Loucy (cell line): ENCODE data around the gene C19orf25.

Source experiments
- H2AFZ ChIP-seq: fragments of 200-600 bp; sonication (generic); 2 replicates; pipeline ENCODE4 v1.6.0; 2016; ENCODE audit warnings: antibody characterized with exemption, mild to moderate bottlenecking, low read length, moderate library complexity
- H3F3A ChIP-seq: fragments of 200-600 bp; 2 replicates; pipeline ENCODE4 v1.6.0; 2016; ENCODE audit warnings: antibody characterized with exemption, low read depth, mild to moderate bottlenecking
- H3K27me3 ChIP-seq: fragments of 200-600 bp; sonication (generic); 2 replicates; pipeline ENCODE4 v1.6.1; 2014; ENCODE audit warnings: low read length, mild to moderate bottlenecking; ENCODE audit not compliant: insufficient read depth, poor library complexity, severe bottlenecking
- H3K36me3 ChIP-seq: fragments of 200-600 bp; sonication (generic); 2 replicates; pipeline ENCODE4 v1.6.1; 2016; ENCODE audit warnings: low read length; ENCODE audit not compliant: insufficient read depth
- H3K4me1 ChIP-seq: fragments of 200-600 bp; sonication (generic); 2 replicates; pipeline ENCODE4 v1.5.1; 2014; ENCODE audit warnings: low read length, mild to moderate bottlenecking; ENCODE audit not compliant: insufficient read depth, poor library complexity, severe bottlenecking
- H3K4me2 ChIP-seq: fragments of 200-600 bp; sonication (generic); 2 replicates; pipeline ENCODE4 v1.6.0; 2014; ENCODE audit warnings: antibody characterized with exemption, low read length, low read depth, mild to moderate bottlenecking; ENCODE audit not compliant: poor library complexity, severe bottlenecking
- H3K4me3 ChIP-seq: fragments of 200-600 bp; sonication (generic); 2 replicates; pipeline ENCODE4 v1.5.1; 2014; ENCODE audit warnings: low read length, mild to moderate bottlenecking, mixed read lengths; ENCODE audit not compliant: poor library complexity, severe bottlenecking
- H3K79me2 ChIP-seq: fragments of 200-600 bp; sonication (generic); 2 replicates; pipeline ENCODE4 v1.6.1; 2014; ENCODE audit warnings: low read length; ENCODE audit not compliant: insufficient read depth
- H3K9ac ChIP-seq: fragments of 200-600 bp; sonication (generic); 2 replicates; pipeline ENCODE4 v1.6.0; 2014; ENCODE audit warnings: mild to moderate bottlenecking, low read depth, low read length, moderate library complexity; ENCODE audit not compliant: poor library complexity, severe bottlenecking
- H3K9me2 ChIP-seq: fragments of 200-600 bp; sonication (generic); replicated peaks from 2 replicates; pipeline ENCODE4 v1.6.1; 2016; ENCODE audit warnings: low read depth, low read length, mixed read lengths
- H3K9me3 ChIP-seq: fragments of 200-600 bp; sonication (generic); 2 replicates; pipeline ENCODE4 v1.6.1; 2014; ENCODE audit warnings: mild to moderate bottlenecking, antibody characterized with exemption, low read length, low read depth; ENCODE audit not compliant: insufficient read depth
- H4K20me1 ChIP-seq: fragments of 200-600 bp; sonication (generic); 2 replicates; pipeline ENCODE4 v1.6.0; 2014; ENCODE audit warnings: antibody characterized with exemption, low read length, mild to moderate bottlenecking; ENCODE audit not compliant: insufficient read depth, poor library complexity, severe bottlenecking
- EZH2phosphoT487 ChIP-seq: fragments of 200-600 bp; IDR thresholded peaks from 2 replicates; pipeline ENCODE4 v1.6.1; 2018; ENCODE audit warnings: antibody characterized with exemption, mild to moderate bottlenecking, moderate library complexity, borderline replicate concordance
- TF ChIP-seq, protein P1 (sequence below): fragments of 200-600 bp; sonication (generic); conservative IDR thresholded peaks from 2 replicates; pipeline ENCODE4 v1.5.1; 2014; ENCODE audit warnings: mild to moderate bottlenecking, antibody characterized with exemption, low read length

Gene C19orf25

DNA sequence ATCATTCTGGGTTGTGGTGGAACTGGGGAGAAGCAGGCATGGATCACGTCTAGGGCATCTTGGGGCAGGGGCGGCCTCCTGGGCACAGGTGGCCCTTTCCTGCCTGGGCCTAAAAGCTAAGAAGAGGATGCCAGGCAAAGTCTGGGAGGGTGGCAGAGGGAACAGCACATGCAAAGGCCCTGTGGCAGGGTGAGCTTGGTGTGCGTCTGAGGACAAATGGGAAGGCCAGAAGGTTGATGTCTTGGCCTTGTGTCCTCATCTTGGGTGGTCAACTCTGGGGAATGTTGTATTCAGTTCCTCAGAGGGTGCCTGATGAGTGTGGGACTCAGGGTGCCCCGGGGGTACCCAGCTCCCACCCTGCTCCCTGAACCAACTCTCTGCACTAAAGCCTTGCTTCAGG, 39.5 kb upstream of the C19orf25 start:
- Histone ChIP-seq H3K4me1 (no peaks in the 10 kb centered on the region), H3K9me3 (no peaks in the 10 kb centered on the region), H3K9ac (no peak overlapping the region), H3K4me2 (no peak overlapping the region), H2AFZ (no peak overlapping the region), H3K79me2 (no peaks in the 10 kb centered on the region), H3K9me2 (no peaks in the 10 kb centered on the region), H3F3A (no peaks in the 10 kb centered on the region), H3K4me3 (no peak overlapping the region), H3K36me3 (no peaks in the 10 kb centered on the region), H4K20me1 (no peaks in the 10 kb centered on the region), H3K27me3 (no peaks in the 10 kb centered on the region)
- TF ChIP-seq, protein P1, sequence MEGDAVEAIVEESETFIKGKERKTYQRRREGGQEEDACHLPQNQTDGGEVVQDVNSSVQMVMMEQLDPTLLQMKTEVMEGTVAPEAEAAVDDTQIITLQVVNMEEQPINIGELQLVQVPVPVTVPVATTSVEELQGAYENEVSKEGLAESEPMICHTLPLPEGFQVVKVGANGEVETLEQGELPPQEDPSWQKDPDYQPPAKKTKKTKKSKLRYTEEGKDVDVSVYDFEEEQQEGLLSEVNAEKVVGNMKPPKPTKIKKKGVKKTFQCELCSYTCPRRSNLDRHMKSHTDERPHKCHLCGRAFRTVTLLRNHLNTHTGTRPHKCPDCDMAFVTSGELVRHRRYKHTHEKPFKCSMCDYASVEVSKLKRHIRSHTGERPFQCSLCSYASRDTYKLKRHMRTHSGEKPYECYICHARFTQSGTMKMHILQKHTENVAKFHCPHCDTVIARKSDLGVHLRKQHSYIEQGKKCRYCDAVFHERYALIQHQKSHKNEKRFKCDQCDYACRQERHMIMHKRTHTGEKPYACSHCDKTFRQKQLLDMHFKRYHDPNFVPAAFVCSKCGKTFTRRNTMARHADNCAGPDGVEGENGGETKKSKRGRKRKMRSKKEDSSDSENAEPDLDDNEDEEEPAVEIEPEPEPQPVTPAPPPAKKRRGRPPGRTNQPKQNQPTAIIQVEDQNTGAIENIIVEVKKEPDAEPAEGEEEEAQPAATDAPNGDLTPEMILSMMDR: no peak
- TF ChIP-seq EZH2phosphoT487: no peak

DNA sequence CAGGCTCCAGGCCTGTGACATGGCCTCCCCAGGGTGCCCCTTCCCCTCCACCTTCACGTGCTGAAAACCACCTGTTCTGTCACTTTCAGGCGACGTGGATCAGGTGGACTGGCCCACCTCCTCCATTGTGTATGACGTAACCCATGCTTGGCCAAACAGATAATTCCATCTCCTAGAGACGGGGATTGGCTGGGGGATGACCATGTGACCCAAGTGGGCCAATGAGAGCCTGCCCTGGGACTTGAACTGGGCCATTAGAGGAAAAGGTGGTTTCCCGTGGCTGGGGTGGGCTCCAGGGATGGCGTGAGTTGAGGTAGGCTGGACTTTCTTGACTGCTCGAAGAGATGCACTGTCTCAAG, 37.4 kb upstream of the C19orf25 start:
- no peaks in the 10 kb centered on the region for H3K4me1 ChIP-seq
- H3F3A ChIP-seq: no peaks in the 10 kb centered on the region
- H3K4me3 ChIP-seq: no peak overlapping the region
- H3K9me2 ChIP-seq: no peaks in the 10 kb centered on the region
- H3K79me2 ChIP-seq: no peaks in the 10 kb centered on the region
- H3K4me2 ChIP-seq: no peak overlapping the region
- no peaks in the 10 kb centered on the region for H4K20me1 ChIP-seq
- H3K36me3 ChIP-seq: no peaks in the 10 kb centered on the region
- no peaks in the 10 kb centered on the region for H3K27me3 ChIP-seq
- no peak overlapping the region for H3K9ac ChIP-seq
- H2AFZ ChIP-seq: no peak overlapping the region
- TF ChIP-seq, protein P1: no peak
- TF ChIP-seq EZH2phosphoT487: no peak
- H3K9me3 ChIP-seq: no peaks in the 10 kb centered on the region

DNA sequence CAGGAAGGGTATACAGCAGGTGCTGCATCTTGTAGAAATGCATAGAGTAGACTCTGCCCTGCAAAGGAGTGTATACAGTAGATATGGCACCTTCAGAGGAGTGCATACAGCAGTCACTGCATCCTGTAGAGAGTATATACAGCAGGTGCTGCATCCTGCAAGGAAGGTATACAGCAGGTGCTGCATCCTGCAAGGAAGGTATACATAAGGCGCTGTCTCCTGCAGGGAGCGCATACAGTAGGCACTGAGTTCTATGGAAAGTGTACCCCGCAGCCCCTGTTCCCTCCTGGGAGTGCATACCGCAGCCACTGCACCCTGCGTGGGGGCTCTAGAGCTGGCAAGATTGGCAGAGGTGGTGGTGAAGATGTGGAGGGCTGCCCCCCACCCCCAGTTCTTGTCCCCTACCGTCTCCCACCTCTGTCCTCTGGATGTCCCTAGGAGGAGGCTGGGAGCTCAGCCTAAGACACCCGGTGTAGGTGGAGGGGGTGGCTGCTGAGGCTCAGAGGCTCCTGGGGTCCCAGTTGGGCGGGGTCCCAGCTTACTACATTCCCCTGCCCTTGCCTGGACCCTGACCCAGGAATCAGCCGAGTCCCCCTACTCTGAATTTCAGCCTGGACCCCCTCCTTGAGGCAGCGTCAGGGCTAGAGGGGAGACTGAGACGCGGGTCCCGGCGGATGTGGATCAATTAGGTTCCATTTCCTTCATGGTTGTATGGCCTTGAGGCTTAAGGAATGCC, 36.1 kb upstream of the C19orf25 start:
- H3K9me2 ChIP-seq: no peaks in the 10 kb centered on the region
- H3K4me1 ChIP-seq: no peaks in the 10 kb centered on the region
- no peaks in the 10 kb centered on the region for H4K20me1 ChIP-seq
- H3K79me2 ChIP-seq: no peaks in the 10 kb centered on the region
- H3F3A ChIP-seq: no peaks in the 10 kb centered on the region
- H3K9ac ChIP-seq: no peak overlapping the region
- no peak overlapping the region for H2AFZ ChIP-seq
- no peaks in the 10 kb centered on the region for H3K9me3 ChIP-seq
- no peak overlapping the region for H3K4me2 ChIP-seq
- no peaks in the 10 kb centered on the region for H3K36me3 ChIP-seq
- H3K27me3 ChIP-seq: no peaks in the 10 kb centered on the region
- no peak for TF ChIP-seq EZH2phosphoT487
- TF ChIP-seq, protein P1: no peak
- H3K4me3 ChIP-seq: no peak overlapping the region
